ENCODE results near the gene UBAP2. TPM values are rescaled to one million over a fixed set of nuclear protein-coding genes. Genes with fewer than 3 reads are reported as not detected.

Gene UBAP2
- total RNA-seq, 2 experiments from 2014 or later, result 43.4 to 45.6 TPM

- POLR2A ChIA-PET, result no interaction called here
- no peak for ATAC-seq
- no peaks in the 10 kb centered on the region for H3K27me3 Mint-ChIP-seq
- TF ChIP-seq CTCF (IDR thresholded peaks at IDR 0.05), result no peak
- CTCF ChIA-PET, result no interaction called here
- intact Hi-C loops (cut with micrococcal nuclease), result no loop called here
- H3K4me1 Mint-ChIP-seq (ENCODE audit: low read depth), result peaks cover 7% of the 10 kb centered on the region
- no peaks in the 10 kb centered on the region for H3K9me3 Mint-ChIP-seq
- no peak overlapping the region for H3K27ac Mint-ChIP-seq
- H3K4me3 Mint-ChIP-seq, result no peak overlapping the region
- DNase-seq, result no peak
- peaks cover 36% of the 10 kb centered on the region for H3K36me3 Mint-ChIP-seq (ENCODE audit: low read depth)
These were observed 89.0 kb downstream of the UBAP2 start for GRCh38 chr9:33959725-33960124.

DNA sequence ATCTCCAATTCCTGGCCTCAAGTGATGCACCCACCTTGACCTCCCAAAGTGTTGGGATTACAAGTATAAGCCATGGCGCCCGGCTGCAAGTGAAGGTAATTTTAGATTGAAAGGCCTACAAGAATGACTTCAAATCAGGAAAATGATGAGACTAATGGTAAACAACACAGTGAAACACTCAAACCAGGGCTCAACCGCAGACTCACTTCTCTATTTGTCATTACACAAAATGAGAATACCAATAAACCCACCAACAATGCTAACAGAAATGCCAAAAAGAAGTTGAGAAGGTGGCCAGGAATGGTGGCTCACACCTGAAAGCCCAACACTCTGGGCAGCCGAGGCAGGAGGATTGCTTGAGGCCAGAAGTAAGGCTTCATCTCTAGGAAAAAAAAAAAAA lies 92.1 kb downstream of the UBAP2 start:
- no peak for ATAC-seq
- no peak overlapping the region for H3K4me3 Mint-ChIP-seq
- H3K27me3 Mint-ChIP-seq, result no peaks in the 10 kb centered on the region
- no peak for TF ChIP-seq CTCF (IDR thresholded peaks at IDR 0.05)
- H3K36me3 Mint-ChIP-seq (ENCODE audit: low read depth), result peaks cover 40% of the 10 kb centered on the region
- CTCF ChIA-PET, result no interaction called here
- intact Hi-C loops (cut with micrococcal nuclease), result no loop called here
- DNase-seq, result no peak
- H3K27ac Mint-ChIP-seq, result no peak overlapping the region
- no peaks in the 10 kb centered on the region for H3K9me3 Mint-ChIP-seq
- POLR2A ChIA-PET, result no interaction called here
- H3K4me1 Mint-ChIP-seq (ENCODE audit: low read depth), result no peaks in the 10 kb centered on the region

- Mint-ChIP-seq H3K27ac (no peak overlapping the region), H3K36me3 (ENCODE audit: low read depth) (peaks cover 39% of the 10 kb centered on the region), H3K4me3 (no peak overlapping the region), H3K9me3 (no peaks in the 10 kb centered on the region), H3K4me1 (ENCODE audit: low read depth) (no peaks in the 10 kb centered on the region), H3K27me3 (no peaks in the 10 kb centered on the region)
- intact Hi-C loops (cut with micrococcal nuclease), result no loop called here
- DNase-seq (no peak), ATAC-seq (no peak)
- POLR2A ChIA-PET, result no interaction called here
- CTCF ChIA-PET, result interaction anchor here (0.7 kb wide), 1 partner anchor 122 kb away, joined by 3 read pairs; no protein-coding TSS in a partner anchor
- TF ChIP-seq CTCF (IDR thresholded peaks at IDR 0.05), result no peak
These were observed 96.6 kb downstream of the UBAP2 start for GRCh38 chr9:33952066-33952465.

DNA sequence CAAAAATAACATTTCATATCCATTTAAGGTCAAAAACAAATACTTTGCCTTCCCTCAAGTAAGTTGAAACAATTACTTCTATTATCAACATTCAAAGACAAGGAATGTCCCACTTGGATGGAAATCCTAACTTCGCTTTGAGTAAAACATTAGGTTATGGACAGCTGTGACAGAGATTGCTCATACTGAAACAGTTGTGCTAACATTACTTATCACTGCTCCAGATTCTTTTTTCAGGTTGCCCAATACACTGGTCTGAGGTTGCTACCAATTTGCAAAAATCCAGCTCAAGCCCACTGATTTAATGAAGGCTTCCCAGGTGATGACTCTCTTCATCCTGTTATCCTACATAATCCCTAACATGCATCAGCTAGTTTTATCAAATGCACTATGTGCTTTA lies 98.3 kb downstream of the UBAP2 start:
- intact Hi-C loops (cut with micrococcal nuclease), result no loop called here
- Mint-ChIP-seq H3K36me3 (ENCODE audit: low read depth) (peaks cover 41% of the 10 kb centered on the region), H3K4me1 (ENCODE audit: low read depth) (no peaks in the 10 kb centered on the region), H3K27ac (no peak overlapping the region), H3K4me3 (no peak overlapping the region), H3K9me3 (no peaks in the 10 kb centered on the region), H3K27me3 (no peaks in the 10 kb centered on the region)
- ChIA-PET POLR2A (no interaction called here), CTCF (interaction anchor here (1.1 kb wide), 1 partner anchor 14 kb away, joined by 4 read pairs; no protein-coding TSS in a partner anchor)
- DNase-seq, result no peak
- ATAC-seq, result no peak
- TF ChIP-seq CTCF (IDR thresholded peaks at IDR 0.05), result no peak

GRCh38 chr9:33946779-33947535 lies 101.7 kb downstream of the UBAP2 start:
- intact Hi-C loops (cut with micrococcal nuclease), result no loop called here
- CTCF ChIA-PET, result interaction anchor here (0.9 kb wide), 1 partner anchor 168 kb away, joined by 3 read pairs; no protein-coding TSS in a partner anchor
- H3K27ac Mint-ChIP-seq, result no peak overlapping the region
- no peak for ATAC-seq
- TF ChIP-seq CTCF (IDR thresholded peaks at IDR 0.05), result no peak
- peaks cover 45% of the 10 kb centered on the region for H3K36me3 Mint-ChIP-seq (ENCODE audit: low read depth)
- no peak for DNase-seq
- H3K27me3 Mint-ChIP-seq, result no peaks in the 10 kb centered on the region
- POLR2A ChIA-PET, result no interaction called here
- no peak overlapping the region for H3K4me3 Mint-ChIP-seq
- no peaks in the 10 kb centered on the region for H3K9me3 Mint-ChIP-seq
- H3K4me1 Mint-ChIP-seq (ENCODE audit: low read depth), result no peaks in the 10 kb centered on the region
